Thymus (tissue), 11 donors: ENCODE data around the gene IQCF6. TPM values are rescaled to one million over a fixed set of nuclear protein-coding genes. Genes with fewer than 3 reads are reported as not detected.
"Not testable (repeated sequence)": the region's sequence is repeated elsewhere in the genome, so short reads cannot be mapped to it uniquely, and the experiment has no call there.

ENCODE experiments used
- DNase-seq, 9 donors: peaks; one replicate each; pipeline ENCODE4 v3.0.0-alpha.2; 2013; ENCODE audit warnings: low spot score in 9 of 9, low read depth in 6 of 9, missing footprints in 1 of 9
- H3K27ac ChIP-seq, 2 donors: one replicate each; pipeline ENCODE4 v1.5.1; 2013; ENCODE audit warnings: control low read depth in 1 of 2, low read depth in 1 of 2, low read length in 1 of 2, mild to moderate bottlenecking in 1 of 2, moderate library complexity in 1 of 2
- H3K27me3 ChIP-seq, 2 donors: one replicate each; pipeline ENCODE4 v1.5.1; 2013; ENCODE audit warnings: low read length in 1 of 2; ENCODE audit not compliant: control insufficient read depth in 2 of 2, insufficient read depth in 1 of 2
- H3K36me3 ChIP-seq, 2 donors: one replicate each; pipeline ENCODE4 v1.5.1; 2013; ENCODE audit warnings: low read length in 1 of 2, mild to moderate bottlenecking in 1 of 2, moderate library complexity in 1 of 2; ENCODE audit not compliant: control insufficient read depth in 2 of 2, insufficient read depth in 2 of 2
- H3K4me1 ChIP-seq, 2 donors: one replicate each; pipeline ENCODE4 v1.5.1; 2013; ENCODE audit warnings: low read length in 2 of 2; ENCODE audit not compliant: control insufficient read depth in 2 of 2, insufficient read depth in 2 of 2
- H3K4me3 ChIP-seq, 2 donors: one replicate each; pipeline ENCODE4 v1.5.1; 2013; ENCODE audit warnings: low read length in 2 of 2, control low read depth in 1 of 2, mild to moderate bottlenecking in 1 of 2
- H3K9me3 ChIP-seq, 2 donors: one replicate each; pipeline ENCODE4 v1.5.1; 2013; ENCODE audit warnings: low read length in 1 of 2, mild to moderate bottlenecking in 1 of 2; ENCODE audit not compliant: control insufficient read depth in 2 of 2, insufficient read depth in 1 of 2
- WGBS: extraction: QIAGEN DNeasy Blood & Tissue Kit; methylation state at CpG from one replicate; pipeline ENCODE4 v1.1.7; 2013; 5-methylcytosine and 5-hydroxymethylcytosine counted together
- polyA plus RNA-seq: library from polyadenylated mRNA; stranded (reverse); fragments of 200-250 nt; gene quantifications from one replicate; pipeline ENCODE4 v1.2.3, GENCODE V29; 2013
- total RNA-seq: library from RNA; stranded (reverse); fragments of 120-200 nt; gene quantifications from one replicate; pipeline ENCODE4 v1.2.4, GENCODE V29; 2013
- donor health status: healthy.

The IQCF6 gene
- total and polyA plus RNA-seq, 2 donors: not detected

- not testable (repeated sequence) for H3K9me3 ChIP-seq, H3K27me3 ChIP-seq, DNase-seq, H3K27ac ChIP-seq, H3K36me3 ChIP-seq, H3K4me1 ChIP-seq, H3K4me3 ChIP-seq
These were observed 8.5 kb upstream of the IQCF6 start for GRCh38 chr3:51787576-51787975.

DNA sequence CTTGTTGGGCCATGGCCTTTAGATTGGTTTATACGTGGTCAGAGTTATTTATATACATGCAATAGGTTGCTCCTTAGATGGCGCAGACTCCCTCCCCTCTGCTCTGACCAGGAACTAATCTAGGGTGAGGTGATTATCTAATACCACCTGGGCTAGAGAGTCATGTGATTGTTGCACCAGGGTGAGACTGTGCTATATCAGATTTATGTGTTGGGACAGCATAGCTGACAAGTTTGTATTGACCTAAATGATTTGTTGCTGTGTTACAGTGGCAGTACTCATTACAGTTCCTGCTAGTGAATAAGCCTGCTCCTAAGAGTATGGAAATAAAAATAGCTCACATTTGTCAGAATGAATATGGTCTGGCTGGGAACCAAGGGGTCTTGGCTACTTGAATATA, 7.2 kb upstream of the IQCF6 start:
- H3K36me3 ChIP-seq: no peaks in the 10 kb centered on the region
- 86% methylated on average over 2 of the region's 2 CpGs for WGBS
- H3K9me3 ChIP-seq: no peaks in the 10 kb centered on the region
- H3K27ac ChIP-seq: no peak overlapping the region
- no peaks in the 10 kb centered on the region for H3K4me1 ChIP-seq
- H3K27me3 ChIP-seq: no peaks in the 10 kb centered on the region
- DNase-seq: no peak
- H3K4me3 ChIP-seq: no peak overlapping the region

DNA sequence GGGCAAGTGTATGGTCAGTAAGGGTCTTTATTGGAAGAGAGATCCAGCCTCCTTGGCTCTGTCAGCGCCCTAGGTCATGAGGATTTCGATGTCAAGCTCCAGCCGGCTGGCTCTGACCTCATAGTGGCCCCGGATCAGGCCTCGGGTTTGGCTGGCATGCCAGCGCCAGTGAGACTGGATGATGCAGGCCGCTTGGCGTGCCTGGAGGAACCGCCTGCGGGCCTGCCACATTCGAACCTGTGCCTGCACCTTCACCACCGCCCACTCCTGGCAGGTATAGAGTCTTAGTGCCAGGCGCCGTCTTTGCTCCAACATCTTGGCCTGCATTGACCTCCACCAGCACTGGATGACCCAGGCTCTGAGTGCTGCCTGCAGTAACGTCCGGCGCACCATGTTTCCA, 483 bp downstream of the IQCF6 start:
- Histone ChIP-seq H3K4me1 (no peaks in the 10 kb centered on the region), H3K9me3 (no peaks in the 10 kb centered on the region), H3K27me3 (no peaks in the 10 kb centered on the region), H3K4me3 (no peak overlapping the region), H3K27ac (no peak overlapping the region), H3K36me3 (no peaks in the 10 kb centered on the region)
- WGBS: 98% methylated on average over 17 of the region's 17 CpGs
- no peak for DNase-seq

DNA sequence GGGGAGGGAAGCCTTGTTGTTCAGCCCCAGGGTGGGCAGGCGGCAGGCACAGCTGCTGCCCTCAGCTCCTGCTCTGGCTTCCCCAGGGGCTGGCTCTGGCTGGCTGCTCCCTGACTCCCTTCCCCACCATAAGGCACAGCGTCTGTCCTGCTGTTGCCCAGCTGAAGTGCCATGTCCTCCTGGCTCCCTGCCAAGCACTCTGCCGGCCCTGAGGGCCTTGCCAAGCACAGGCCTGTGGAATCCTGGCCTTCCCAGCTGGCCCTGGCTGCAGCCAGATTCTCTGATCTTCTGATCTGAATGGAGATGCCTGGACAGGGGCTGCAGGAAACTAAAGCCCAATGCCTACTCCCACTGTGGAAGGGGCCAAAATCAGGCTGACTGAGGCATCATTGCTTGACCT, 1.1 kb downstream of the IQCF6 start:
- H3K27me3 ChIP-seq: no peaks in the 10 kb centered on the region
- no peak for DNase-seq
- no peak overlapping the region for H3K27ac ChIP-seq
- WGBS: 90% methylated on average over 3 of the region's 3 CpGs
- no peaks in the 10 kb centered on the region for H3K9me3 ChIP-seq
- H3K36me3 ChIP-seq: no peaks in the 10 kb centered on the region
- no peaks in the 10 kb centered on the region for H3K4me1 ChIP-seq
- no peak overlapping the region for H3K4me3 ChIP-seq

- Histone ChIP-seq H3K4me3 (no peak overlapping the region), H3K9me3 (no peaks in the 10 kb centered on the region), H3K27ac (no peak overlapping the region), H3K27me3 (peaks cover 0 to 5% of the 10 kb centered on the region in 2 donors), H3K36me3 (no peaks in the 10 kb centered on the region), H3K4me1 (no peaks in the 10 kb centered on the region)
- 58% methylated on average over 4 of the region's 4 CpGs for WGBS
- DNase-seq: no peak
These were observed 5.4 kb downstream of the IQCF6 start for GRCh38 chr3:51773529-51774056.

DNA sequence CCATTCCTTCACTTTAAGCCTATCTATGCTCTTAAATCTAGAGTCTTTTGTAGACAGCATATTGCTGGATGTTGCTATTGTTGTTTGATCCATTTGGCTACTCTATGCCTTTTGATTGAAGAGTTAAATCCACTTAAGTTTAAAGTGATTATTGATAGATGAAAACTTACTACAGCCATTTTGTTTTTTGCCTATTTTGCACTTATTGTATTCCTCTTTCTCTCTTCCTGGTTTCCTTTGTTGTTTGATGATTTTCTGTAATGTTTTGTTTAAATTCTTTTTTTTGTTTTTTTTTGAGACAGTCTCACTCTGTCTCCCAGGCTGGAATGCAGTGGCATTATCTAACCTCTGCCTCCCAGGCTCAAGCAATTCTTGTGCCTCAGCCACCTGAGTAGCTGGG, 19.8 kb downstream of the IQCF6 start:
- H3K36me3 ChIP-seq: no peaks in the 10 kb centered on the region
- H3K27ac ChIP-seq: no peak overlapping the region
- peaks cover 0 to 14% of the 10 kb centered on the region in 2 donors for H3K9me3 ChIP-seq
- H3K4me1 ChIP-seq: no peaks in the 10 kb centered on the region
- H3K4me3 ChIP-seq: no peak overlapping the region
- H3K27me3 ChIP-seq: no peaks in the 10 kb centered on the region
- DNase-seq: no peak

- H3K36me3 ChIP-seq, H3K4me3 ChIP-seq, H3K4me1 ChIP-seq, H3K9me3 ChIP-seq, H3K27ac ChIP-seq, DNase-seq, H3K27me3 ChIP-seq: not testable (repeated sequence)
- WGBS: 88% methylated on average over 13 of the region's 13 CpGs
These were observed 25.0 kb downstream of the IQCF6 start for GRCh38 chr3:51753763-51754750.

DNA sequence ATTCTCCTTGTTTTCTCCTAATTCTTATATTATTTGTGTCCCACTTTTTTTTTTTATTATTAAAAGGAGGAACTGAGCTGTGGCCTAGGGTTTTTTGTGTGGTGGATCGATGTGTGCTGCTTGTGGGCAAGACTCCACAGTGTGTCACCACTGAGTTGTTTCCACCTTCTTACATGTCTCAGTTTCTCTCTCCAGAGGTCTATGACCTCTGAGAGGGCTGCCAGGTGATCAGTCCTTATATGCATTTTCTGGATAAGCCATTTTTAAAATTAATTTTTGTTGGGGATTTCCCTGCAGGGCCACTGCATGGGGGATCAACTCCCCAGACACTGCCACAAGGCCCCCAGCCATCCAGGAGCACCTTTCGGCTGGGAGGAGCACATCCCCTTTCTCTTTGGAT, 27.8 kb downstream of the IQCF6 start:
- DNase-seq: no peak
- Histone ChIP-seq H3K36me3 (no peaks in the 10 kb centered on the region), H3K4me1 (peaks cover 0 to 2% of the 10 kb centered on the region in 2 donors), H3K4me3 (no peak overlapping the region), H3K9me3 (no peaks in the 10 kb centered on the region), H3K27ac (no peak overlapping the region), H3K27me3 (no peaks in the 10 kb centered on the region)
- WGBS: 94% methylated on average over 2 of the region's 2 CpGs

- H3K4me3 ChIP-seq: no peak overlapping the region
- no peak overlapping the region for H3K27ac ChIP-seq
- WGBS: 98% methylated on average over 1 of the region's 1 CpG
- H3K36me3 ChIP-seq: no peaks in the 10 kb centered on the region
- DNase-seq: no peak
- H3K4me1 ChIP-seq: peaks cover 0 to 2% of the 10 kb centered on the region in 2 donors
- H3K27me3 ChIP-seq: no peaks in the 10 kb centered on the region
- no peaks in the 10 kb centered on the region for H3K9me3 ChIP-seq
These were observed 28.2 kb downstream of the IQCF6 start for GRCh38 chr3:51750878-51751277.
